Transverse colon (tissue), 4 donors: ENCODE measurements around the gene DDX47.

Experiments used
- EP300 ChIP-seq: sonication (generic); formaldehyde crosslinking; IDR thresholded peaks from one replicate; pipeline ENCODE4 v1.6.1; 2017; ENCODE audit warnings: antibody characterized with exemption, low read depth
- POLR2A ChIP-seq: fragments of 450-650 bp; IDR thresholded peaks from one replicate; pipeline ENCODE4 v1.6.1; 2016; ENCODE audit warnings: antibody characterized with exemption, mild to moderate bottlenecking, moderate library complexity
- POLR2AphosphoS5 ChIP-seq, 3 donors: sonication (generic); formaldehyde crosslinking; IDR thresholded peaks; one replicate each; pipeline ENCODE4 v1.6.1; 2016; ENCODE audit warnings: antibody characterized with exemption in 3 of 3
- TF ChIP-seq, protein P1 (sequence below), 5 experiments: fragments of 200-600 bp in 3 of 5; fragments of 450-650 bp in 2 of 5; sonication (generic) in 3 of 5; IDR thresholded peaks; 1 replicate in 2 of 5; 2 replicates in 3 of 5; pipeline ENCODE4 v1.5.1; 2016 to 2017; ENCODE audit warnings: antibody characterized with exemption in 5 of 5, inconsistent platforms in 3 of 5, mild to moderate bottlenecking in 2 of 5, moderate library complexity in 1 of 5

GRCh38 chr12:12791756-12792369, 21.3 kb upstream of the DDX47 start:
- TF ChIP-seq, protein P1, sequence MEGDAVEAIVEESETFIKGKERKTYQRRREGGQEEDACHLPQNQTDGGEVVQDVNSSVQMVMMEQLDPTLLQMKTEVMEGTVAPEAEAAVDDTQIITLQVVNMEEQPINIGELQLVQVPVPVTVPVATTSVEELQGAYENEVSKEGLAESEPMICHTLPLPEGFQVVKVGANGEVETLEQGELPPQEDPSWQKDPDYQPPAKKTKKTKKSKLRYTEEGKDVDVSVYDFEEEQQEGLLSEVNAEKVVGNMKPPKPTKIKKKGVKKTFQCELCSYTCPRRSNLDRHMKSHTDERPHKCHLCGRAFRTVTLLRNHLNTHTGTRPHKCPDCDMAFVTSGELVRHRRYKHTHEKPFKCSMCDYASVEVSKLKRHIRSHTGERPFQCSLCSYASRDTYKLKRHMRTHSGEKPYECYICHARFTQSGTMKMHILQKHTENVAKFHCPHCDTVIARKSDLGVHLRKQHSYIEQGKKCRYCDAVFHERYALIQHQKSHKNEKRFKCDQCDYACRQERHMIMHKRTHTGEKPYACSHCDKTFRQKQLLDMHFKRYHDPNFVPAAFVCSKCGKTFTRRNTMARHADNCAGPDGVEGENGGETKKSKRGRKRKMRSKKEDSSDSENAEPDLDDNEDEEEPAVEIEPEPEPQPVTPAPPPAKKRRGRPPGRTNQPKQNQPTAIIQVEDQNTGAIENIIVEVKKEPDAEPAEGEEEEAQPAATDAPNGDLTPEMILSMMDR (IDR thresholded peaks at IDR 0.05): no peak
- TF ChIP-seq EP300 (no peak), POLR2A (no peak), POLR2AphosphoS5 (IDR thresholded peaks at IDR 0.05) (no peak)
